Spleen (tissue), 11 donors: ENCODE data around the gene MAGI2. TPM values are rescaled to one million over a fixed set of nuclear protein-coding genes. Genes with fewer than 3 reads are reported as not detected.

ENCODE experiments used
- DNase-seq: peaks from one replicate; pipeline ENCODE4 v3.0.0-alpha.2; 2020
- H3K27ac ChIP-seq, 8 donors: fragments of 200-600 bp; sonication (generic) in 7 of 8; 1 replicate in 4 of 8; 2 replicates in 4 of 8; pipeline versions ENCODE4 v1.5.0 to v1.8.0; 2016 to 2021; ENCODE audit warnings: inconsistent platforms in 4 of 8, mild to moderate bottlenecking in 4 of 8, moderate library complexity in 1 of 8
- H3K27me3 ChIP-seq, 7 donors: fragments of 200-600 bp; sonication (generic) in 6 of 7; replicated peaks in 1 of 7; 1 replicate in 4 of 7; 2 replicates in 3 of 7; pipeline versions ENCODE4 v1.5.0 to v1.8.0; 2016 to 2021; ENCODE audit warnings: inconsistent platforms in 3 of 7, mild to moderate bottlenecking in 1 of 7
- H3K36me3 ChIP-seq, 6 donors: fragments of 200-600 bp; sonication (generic) in 5 of 6; 1 replicate in 4 of 6; 2 replicates in 2 of 6; pipeline versions ENCODE4 v1.5.0 to v1.8.0; 2016 to 2021; ENCODE audit warnings: inconsistent platforms in 2 of 6
- H3K4me1 ChIP-seq, 6 donors: fragments of 200-600 bp; sonication (generic) in 5 of 6; 1 replicate in 3 of 6; 2 replicates in 3 of 6; pipeline versions ENCODE4 v1.5.0 to v1.8.0; 2016 to 2021; ENCODE audit warnings: inconsistent platforms in 3 of 6
- H3K4me3 ChIP-seq, 8 donors: fragments of 200-600 bp; sonication (generic) in 7 of 8; 1 replicate in 4 of 8; 2 replicates in 4 of 8; pipeline versions ENCODE4 v1.5.0 to v1.8.0; 2016 to 2021; ENCODE audit warnings: inconsistent platforms in 4 of 8, mild to moderate bottlenecking in 4 of 8, moderate library complexity in 2 of 8
- H3K9me3 ChIP-seq, 8 donors: fragments of 200-600 bp; sonication (generic) in 7 of 8; 1 replicate in 4 of 8; 2 replicates in 4 of 8; pipeline versions ENCODE4 v1.5.0 to v1.8.0; 2016 to 2021; ENCODE audit warnings: inconsistent platforms in 4 of 8
- CTCF ChIP-seq, 11 experiments: fragments of 200-600 bp in 7 of 11; fragments of 450-650 bp in 4 of 11; sonication (generic) in 4 of 11; IDR thresholded peaks in 8 of 11; conservative IDR thresholded peaks in 3 of 11; 1 replicate in 7 of 11; 2 replicates in 4 of 11; pipeline versions ENCODE4 v1.4.0 to v1.8.0; 2016 to 2021; ENCODE audit warnings: antibody characterized with exemption in 11 of 11, inconsistent platforms in 4 of 11, mild to moderate bottlenecking in 1 of 11
- POLR2A ChIP-seq, 3 donors: fragments of 450-650 bp; IDR thresholded peaks; one replicate each; pipeline ENCODE4 v1.5.1; 2017; ENCODE audit warnings: antibody characterized with exemption in 3 of 3, mild to moderate bottlenecking in 1 of 3
- POLR2AphosphoS5 ChIP-seq, 3 donors: sonication (generic); formaldehyde crosslinking; IDR thresholded peaks; one replicate each; pipeline ENCODE4 v1.5.1; 2017; ENCODE audit warnings: antibody characterized with exemption in 3 of 3
- WGBS, 5 donors: extraction: QIAGEN DNeasy Blood & Tissue Kit in 3 of 5; methylation state at CpG; one replicate each; pipeline versions ENCODE4 v1.1.5 to v1.1.7; 2013 to 2018; 5-methylcytosine and 5-hydroxymethylcytosine counted together
- intact Hi-C: fragments of 100-400 bp; cut with DNase I; formaldehyde crosslinking; loops from one replicate; pipeline ENCODE4 v1.15.0; 2023; ENCODE audit warnings: low total_unique reads
- polyA plus RNA-seq, 3 donors: library from polyadenylated mRNA; stranded (reverse); fragments of 200-250 nt; gene quantifications; one replicate each; pipeline ENCODE4 v1.2.1, GENCODE V29; 2013
- total RNA-seq, 7 donors: library from RNA; depleted of rRNA in 3 of 7; stranded (reverse); fragments of >200 nt in 3 of 7; fragmentation: NEBNext Ultra II Directional in 4 of 7; extraction: Animal tissue kit (Norgen Biotek cat#: 25700) in 4 of 7; gene quantifications; one replicate each; pipeline versions ENCODE4 v1.1.0 to v1.2.1, GENCODE V29; 2016 to 2021
- donor health status: healthy with polysubstance abuse.
- donor health status: DM: no; HTN: no; CAD: no; lungs with moderate emphysema.
- donor health status: DM: no; HTN: no; CAD: no.
- donor health status: Bipolar disorder and iron deficiency.
- donor health status: healthy.
- donor health status: DM: no; HTN: no; CAD: no.
- donor health status: DM: yes; HTN: yes; CAD: no.

MAGI2 gene
- total and polyA plus RNA-seq, 10 donors: 0.74 to 18.1 (median 11.1) TPM

- Histone ChIP-seq H3K27me3 (no peaks in the 10 kb centered on the region), H3K36me3 (no peaks in the 10 kb centered on the region), H3K27ac (no peak overlapping the region), H3K4me3 (no peak overlapping the region), H3K4me1 (no peaks in the 10 kb centered on the region), H3K9me3 (no peaks in the 10 kb centered on the region)
- 61 to 79% (median 73%) methylated on average over 3 of the region's 3 CpGs for WGBS, 5 donors
- no peak for DNase-seq
- intact Hi-C loops: no loop called here
- no peak for TF ChIP-seq POLR2A (IDR thresholded peaks at IDR 0.05)
- TF ChIP-seq POLR2AphosphoS5 (IDR thresholded peaks at IDR 0.05): no peak
- no peak for TF ChIP-seq CTCF (IDR thresholded peaks at IDR 0.05 in 8 of 11, conservative IDR thresholded peaks at IDR 0.05 in 3 of 11)
Observed at GRCh38 chr7:79347351-79347750, 106.1 kb downstream of the MAGI2 start.

GRCh38 chr7:79341902-79342301, 111.6 kb downstream of the MAGI2 start:
- Histone ChIP-seq H3K9me3 (no peaks in the 10 kb centered on the region), H3K27me3 (no peaks in the 10 kb centered on the region), H3K36me3 (no peaks in the 10 kb centered on the region), H3K4me1 (no peaks in the 10 kb centered on the region), H3K4me3 (no peak overlapping the region), H3K27ac (no peak overlapping the region)
- no peak for DNase-seq
- intact Hi-C loops: no loop called here
- no peak for TF ChIP-seq CTCF (IDR thresholded peaks at IDR 0.05 in 8 of 11, conservative IDR thresholded peaks at IDR 0.05 in 3 of 11)
- no peak for TF ChIP-seq POLR2A (IDR thresholded peaks at IDR 0.05)
- TF ChIP-seq POLR2AphosphoS5 (IDR thresholded peaks at IDR 0.05): no peak
- WGBS, 5 donors: 90 to 94% (median 92%) methylated on average over 5 of the region's 5 CpGs

GRCh38 chr7:79340212-79340611, 113.3 kb downstream of the MAGI2 start:
- DNase-seq: no peak
- intact Hi-C loops: no loop called here
- Histone ChIP-seq H3K4me3 (no peak overlapping the region), H3K4me1 (no peaks in the 10 kb centered on the region), H3K27me3 (no peaks in the 10 kb centered on the region), H3K27ac (no peak overlapping the region), H3K9me3 (no peaks in the 10 kb centered on the region), H3K36me3 (no peaks in the 10 kb centered on the region)
- TF ChIP-seq POLR2A (IDR thresholded peaks at IDR 0.05) (no peak), POLR2AphosphoS5 (IDR thresholded peaks at IDR 0.05) (no peak), CTCF (IDR thresholded peaks at IDR 0.05 in 8 of 11, conservative IDR thresholded peaks at IDR 0.05 in 3 of 11) (no peak)

- 91 to 94% (median 93%) methylated on average over 4 of the region's 4 CpGs for WGBS, 5 donors
- Histone ChIP-seq H3K36me3 (no peaks in the 10 kb centered on the region), H3K27ac (no peak overlapping the region), H3K27me3 (no peaks in the 10 kb centered on the region), H3K4me3 (no peak overlapping the region), H3K9me3 (no peaks in the 10 kb centered on the region), H3K4me1 (no peaks in the 10 kb centered on the region)
- intact Hi-C loops: no loop called here
- DNase-seq: no peak
- no peak for TF ChIP-seq POLR2AphosphoS5 (IDR thresholded peaks at IDR 0.05)
- TF ChIP-seq POLR2A (IDR thresholded peaks at IDR 0.05): no peak
- no peak for TF ChIP-seq CTCF (IDR thresholded peaks at IDR 0.05 in 8 of 11, conservative IDR thresholded peaks at IDR 0.05 in 3 of 11)
Observed at GRCh38 chr7:79339208-79339925, 114.1 kb downstream of the MAGI2 start.
